ENCODE data around the gene USP2. TPM values are rescaled to one million over a fixed set of nuclear protein-coding genes. Genes with fewer than 3 reads are reported as not detected.
A peak's percentile ranks its signal among the peaks of the same experiment; 100 is the strongest.

The USP2 gene
- total and polyA plus RNA-seq, 2 of the 4 experiments (the other 2 are of a cell fraction) = 0.18 to 0.79 TPM

DNA sequence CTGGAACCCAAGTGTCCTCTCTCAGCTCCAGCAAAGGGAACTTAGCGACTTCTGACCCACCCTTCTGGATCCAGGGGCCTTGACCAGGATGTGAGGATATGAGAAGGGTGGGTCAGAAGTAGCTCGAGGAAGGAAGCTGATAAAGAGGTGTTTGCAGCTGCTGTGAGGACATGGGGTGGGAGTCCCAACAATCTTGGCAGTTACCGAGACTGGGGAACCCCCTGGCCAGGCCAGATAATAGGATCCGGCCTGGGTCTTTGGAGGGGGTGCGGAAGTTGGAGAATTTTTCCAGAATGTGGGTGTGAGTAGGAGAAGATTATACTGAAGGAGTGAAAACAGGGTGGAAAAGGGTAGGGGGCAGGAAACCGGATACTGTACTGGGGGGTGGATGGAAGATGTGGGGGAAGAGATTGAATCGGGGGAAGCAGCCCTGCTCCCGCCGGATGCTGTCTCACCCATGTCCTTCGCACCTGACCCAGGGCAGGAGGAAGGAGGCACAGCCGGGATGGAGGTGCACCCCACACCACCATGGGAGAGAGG lies 61.7 kb downstream of the USP2 start (continued):
- TF ChIP-seq RAD21 (IDR thresholded peaks at IDR 0.05; ENCODE audit: low read length) = no peak

DNA sequence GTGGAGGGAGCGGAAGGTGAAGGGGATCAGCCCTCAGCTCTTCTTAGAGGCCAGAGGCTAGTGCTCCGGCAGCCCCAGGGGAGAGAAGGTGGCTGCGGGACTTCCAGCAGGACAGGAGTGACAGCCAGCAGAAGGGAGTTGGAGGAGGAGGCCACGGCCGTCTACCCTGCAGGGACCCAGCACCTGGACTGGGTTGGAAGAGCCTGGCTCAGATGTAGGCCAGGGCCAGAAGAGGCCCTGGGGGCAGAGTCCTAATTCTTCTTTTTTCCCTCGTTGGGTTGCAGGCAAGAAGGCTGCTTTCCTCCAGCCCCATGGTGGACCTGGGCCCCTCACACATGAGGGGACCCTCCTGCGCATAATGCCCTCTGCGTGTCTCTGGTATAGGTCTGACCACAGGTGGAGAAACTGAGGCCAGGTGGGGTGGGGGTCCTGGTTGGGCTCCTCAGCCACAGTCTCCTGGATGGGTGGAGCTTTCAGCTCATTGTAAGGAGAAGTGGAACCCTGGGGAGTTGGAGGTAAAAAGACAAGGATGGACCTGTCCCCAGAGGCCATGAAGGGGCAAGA lies 62.3 kb downstream of the USP2 start:
- intact Hi-C loops (cut with micrococcal nuclease) = no loop called here

More for the DNA sequence above, 62.3 kb downstream of the USP2 start:
- in situ Hi-C loops (cut with MboI; ENCODE audit: low sequenced_read_pairs) = no loop called here
- peak overlapping the region; percentile 74 for H2AK5ac ChIP-seq (ENCODE audit: low read depth, low read length)
- peaks cover 11 to 55% of the 10 kb centered on the region in 2 experiments; a peak in 3 of 4 replicates for H3K79me1 ChIP-seq (ENCODE audit: low read depth in 1 of 2, low read length in 2 of 2)
- peak overlapping the region; percentile 69 for H2BK5ac ChIP-seq (ENCODE audit: low read depth, low read length, poor library complexity, severe bottlenecking)
- no peak for DNase-seq
- peak overlapping the region; percentile 6; the same call in 1 of the 2 replicates for H3K9ac ChIP-seq (ENCODE audit: low read depth, low read length)
- peak overlapping the region; percentile 78; the same call in 2 of the 3 replicates for H2BK15ac ChIP-seq (ENCODE audit: low read depth, low read length)
- ATAC-seq (ENCODE audit: low read depth) = no peak
- WGBS, 2 experiments (ENCODE audit: extremely low coverage in 2 of 2, insufficient read length in 1 of 2) = 100% methylated on average over 1 of the region's 8 CpGs; no CpG with 5 or more reads in 1 of the 2 experiments
- peaks cover 49% of the 10 kb centered on the region for H3K4me1 ChIP-seq (ENCODE audit: control insufficient read depth, insufficient read depth, low read length)
- peak overlapping the region; percentile 92 for H2BK120ac ChIP-seq (ENCODE audit: low read depth, low read length)
- H3K27ac ChIP-seq (ENCODE audit: insufficient read depth, low read length) = peak overlapping the region; percentile 38
- H4K5ac ChIP-seq (ENCODE audit: low read depth, low read length) = peak overlapping the region; percentile 61
- TF ChIP-seq, protein P1, sequence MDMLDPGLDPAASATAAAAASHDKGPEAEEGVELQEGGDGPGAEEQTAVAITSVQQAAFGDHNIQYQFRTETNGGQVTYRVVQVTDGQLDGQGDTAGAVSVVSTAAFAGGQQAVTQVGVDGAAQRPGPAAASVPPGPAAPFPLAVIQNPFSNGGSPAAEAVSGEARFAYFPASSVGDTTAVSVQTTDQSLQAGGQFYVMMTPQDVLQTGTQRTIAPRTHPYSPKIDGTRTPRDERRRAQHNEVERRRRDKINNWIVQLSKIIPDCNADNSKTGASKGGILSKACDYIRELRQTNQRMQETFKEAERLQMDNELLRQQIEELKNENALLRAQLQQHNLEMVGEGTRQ (IDR thresholded peaks at IDR 0.05; ENCODE audit: low read depth, low read length) = no peak
- TF ChIP-seq RAD21 (IDR thresholded peaks at IDR 0.05; ENCODE audit: low read length) = no peak
- TF ChIP-seq, protein P2, sequence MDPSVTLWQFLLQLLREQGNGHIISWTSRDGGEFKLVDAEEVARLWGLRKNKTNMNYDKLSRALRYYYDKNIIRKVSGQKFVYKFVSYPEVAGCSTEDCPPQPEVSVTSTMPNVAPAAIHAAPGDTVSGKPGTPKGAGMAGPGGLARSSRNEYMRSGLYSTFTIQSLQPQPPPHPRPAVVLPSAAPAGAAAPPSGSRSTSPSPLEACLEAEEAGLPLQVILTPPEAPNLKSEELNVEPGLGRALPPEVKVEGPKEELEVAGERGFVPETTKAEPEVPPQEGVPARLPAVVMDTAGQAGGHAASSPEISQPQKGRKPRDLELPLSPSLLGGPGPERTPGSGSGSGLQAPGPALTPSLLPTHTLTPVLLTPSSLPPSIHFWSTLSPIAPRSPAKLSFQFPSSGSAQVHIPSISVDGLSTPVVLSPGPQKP (IDR thresholded peaks at IDR 0.05; ENCODE audit: borderline replicate concordance, low read depth, low read length) = no peak
- POLR2A ChIA-PET (ENCODE audit: unreplicated experiment) = interaction anchor here (0.5 to 1.0 kb wide), 2 partner anchors 18 to 67 kb away, joined by 3 to 12 read pairs; no protein-coding TSS in a partner anchor
- dilution Hi-C loops (cut with HindIII; ENCODE audit: low sequenced_read_pairs, unreplicated experiment) = no loop called here
- H3K9me3 ChIP-seq (ENCODE audit: control insufficient read depth, insufficient read depth, low read length) = no peaks in the 10 kb centered on the region
- H3K14ac ChIP-seq (replicated peaks; ENCODE audit: low read depth, low read length) = peak overlapping the region; percentile 87
- H2BK20ac ChIP-seq (ENCODE audit: low read depth, low read length) = peak overlapping the region; percentile 86
- peaks cover 6% of the 10 kb centered on the region for H3K36me3 ChIP-seq (ENCODE audit: control insufficient read depth, insufficient read depth, low read length)
- BruUV-seq (replicated peaks) = no TSS peak
- CTCF ChIA-PET = interaction anchor here (0.6 to 1.1 kb wide), 2 partner anchors 19 to 21 kb away, joined by 3 read pairs; no protein-coding TSS in a partner anchor
- peak overlapping the region; percentile 83 for H2AK9ac ChIP-seq (replicated peaks; ENCODE audit: low read depth, low read length, poor library complexity)
- no peaks in the 10 kb centered on the region for H3K27me3 ChIP-seq (ENCODE audit: control insufficient read depth, insufficient read depth, low read length)
- peak overlapping the region; percentile 91 for H4K91ac ChIP-seq (ENCODE audit: insufficient read depth, low read depth, low read length)
- peaks cover 19% of the 10 kb centered on the region for H4K20me1 ChIP-seq (ENCODE audit: insufficient read depth, low read length)
- peak overlapping the region; percentile 23 to 77 for H4K8ac ChIP-seq (ENCODE audit: low read depth in 2 of 2, low read length in 2 of 2)
- H3K18ac ChIP-seq (ENCODE audit: low read depth, low read length) = peak overlapping the region; percentile 30
- H3K9me1 ChIP-seq (ENCODE audit: insufficient read depth, low read length) = peaks cover 24% of the 10 kb centered on the region
- no peak overlapping the region for H3K4me2 ChIP-seq (ENCODE audit: low read depth, low read length)
- peak overlapping the region; percentile 72 for H3K23ac ChIP-seq (ENCODE audit: low read depth, low read length)
- H3K56ac ChIP-seq (ENCODE audit: extremely low read depth, insufficient read depth, low read length) = peak overlapping the region; percentile 47; the same call in 1 of the 2 replicates
- peak overlapping the region; percentile 86 for H3K4ac ChIP-seq (ENCODE audit: low read depth, low read length)
- peak overlapping the region; percentile 90 for H2AFZ ChIP-seq (replicated peaks; ENCODE audit: low read length, poor library complexity)
- no peak overlapping the region for H3K4me3 ChIP-seq (ENCODE audit: insufficient read depth, low read depth, low read length)

Measured in IMR-90 (cell line).